AG10803 (cell line): Measurements from ENCODE around the gene FBXO24.
"Not testable (repeated sequence)": the region's sequence is repeated elsewhere in the genome, so short reads cannot be mapped to it uniquely, and the experiment has no call there.

Experiments used
- DNase-seq: peaks from one replicate; pipeline ENCODE4 v3.0.0; 2010; ENCODE audit warnings: low read depth
- H3K4me3 ChIP-seq: 2 replicates; pipeline ENCODE4 v1.5.1; 2011; ENCODE audit warnings: mild to moderate bottlenecking, low read length, control low read depth
- TF ChIP-seq, protein P1 (sequence below): conservative IDR thresholded peaks from 2 replicates; pipeline ENCODE4 v1.5.1; 2011; ENCODE audit warnings: mild to moderate bottlenecking, low read length, control low read depth, inconsistent platforms

FBXO24 gene

DNA sequence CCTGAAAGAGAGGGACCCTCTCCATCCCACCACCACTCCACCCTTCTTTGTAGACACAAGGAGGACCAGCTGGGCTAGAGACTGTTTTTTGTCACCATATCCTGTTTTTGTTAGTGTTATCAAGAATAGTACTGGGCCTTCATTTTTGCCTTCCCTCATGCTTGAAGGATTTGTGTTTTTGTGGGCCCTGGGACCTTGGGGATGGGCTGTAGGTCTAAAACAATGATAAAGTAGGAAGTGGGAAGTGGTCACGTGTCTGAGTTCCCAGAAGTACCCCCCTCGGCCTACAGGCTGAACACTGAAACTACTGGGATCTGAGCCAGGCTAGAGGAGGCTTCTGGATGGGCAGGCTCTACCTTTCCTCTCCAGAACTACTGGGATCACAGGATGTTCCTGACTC lies 38.3 kb upstream of the FBXO24 start:
- H3K4me3 ChIP-seq, result no peak overlapping the region
- DNase-seq, result no peak
- TF ChIP-seq, protein P1, sequence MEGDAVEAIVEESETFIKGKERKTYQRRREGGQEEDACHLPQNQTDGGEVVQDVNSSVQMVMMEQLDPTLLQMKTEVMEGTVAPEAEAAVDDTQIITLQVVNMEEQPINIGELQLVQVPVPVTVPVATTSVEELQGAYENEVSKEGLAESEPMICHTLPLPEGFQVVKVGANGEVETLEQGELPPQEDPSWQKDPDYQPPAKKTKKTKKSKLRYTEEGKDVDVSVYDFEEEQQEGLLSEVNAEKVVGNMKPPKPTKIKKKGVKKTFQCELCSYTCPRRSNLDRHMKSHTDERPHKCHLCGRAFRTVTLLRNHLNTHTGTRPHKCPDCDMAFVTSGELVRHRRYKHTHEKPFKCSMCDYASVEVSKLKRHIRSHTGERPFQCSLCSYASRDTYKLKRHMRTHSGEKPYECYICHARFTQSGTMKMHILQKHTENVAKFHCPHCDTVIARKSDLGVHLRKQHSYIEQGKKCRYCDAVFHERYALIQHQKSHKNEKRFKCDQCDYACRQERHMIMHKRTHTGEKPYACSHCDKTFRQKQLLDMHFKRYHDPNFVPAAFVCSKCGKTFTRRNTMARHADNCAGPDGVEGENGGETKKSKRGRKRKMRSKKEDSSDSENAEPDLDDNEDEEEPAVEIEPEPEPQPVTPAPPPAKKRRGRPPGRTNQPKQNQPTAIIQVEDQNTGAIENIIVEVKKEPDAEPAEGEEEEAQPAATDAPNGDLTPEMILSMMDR, result no peak

DNA sequence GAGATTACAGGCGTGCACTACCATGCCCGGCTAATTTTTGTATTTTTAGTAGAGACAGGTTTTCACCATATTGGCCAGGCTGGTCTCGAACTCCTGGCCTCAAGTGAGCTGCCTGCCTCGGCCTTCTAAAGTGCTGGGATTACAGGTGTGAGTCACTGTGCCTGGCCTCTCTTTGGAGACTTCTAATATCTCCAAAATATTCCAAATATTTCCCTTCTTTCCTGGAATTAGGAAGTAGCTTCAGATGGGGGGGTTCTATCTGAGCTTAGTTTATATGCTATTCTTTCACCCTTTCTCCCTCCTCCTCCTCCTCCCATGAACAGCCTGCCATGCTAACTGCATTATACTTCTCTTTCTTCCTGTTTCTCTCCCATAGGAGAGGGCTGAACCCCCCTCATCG lies 37.7 kb upstream of the FBXO24 start:
- H3K4me3 ChIP-seq, result not testable (repeated sequence)
- peak; percentile 47 for DNase-seq

DNA sequence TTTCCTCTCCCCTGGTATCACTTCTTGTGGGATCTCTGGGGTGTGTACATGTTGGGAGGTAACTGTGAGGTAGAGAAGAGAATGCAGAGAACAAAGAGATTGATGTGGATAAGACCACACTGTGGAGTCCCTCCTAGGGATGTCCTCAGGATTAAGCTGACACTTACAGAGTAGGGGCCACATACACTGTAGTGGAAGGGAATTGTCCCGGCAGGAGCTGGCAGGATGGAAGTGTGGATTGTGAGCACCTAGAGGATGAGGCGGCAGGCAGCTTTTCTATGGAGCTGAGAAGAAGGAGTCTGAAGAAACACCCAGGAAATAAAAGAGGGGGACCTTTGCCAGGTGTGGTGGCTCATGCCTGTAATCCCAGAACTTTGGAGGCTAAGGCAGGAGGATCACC lies 33.6 kb upstream of the FBXO24 start:
- H3K4me3 ChIP-seq, result no peak overlapping the region
- TF ChIP-seq, protein P1, result no peak
- no peak for DNase-seq

GRCh38 chr7:100553032-100553431 lies 33.1 kb upstream of the FBXO24 start:
- TF ChIP-seq, protein P1, result no peak
- no peak overlapping the region for H3K4me3 ChIP-seq
- DNase-seq, result no peak

DNA sequence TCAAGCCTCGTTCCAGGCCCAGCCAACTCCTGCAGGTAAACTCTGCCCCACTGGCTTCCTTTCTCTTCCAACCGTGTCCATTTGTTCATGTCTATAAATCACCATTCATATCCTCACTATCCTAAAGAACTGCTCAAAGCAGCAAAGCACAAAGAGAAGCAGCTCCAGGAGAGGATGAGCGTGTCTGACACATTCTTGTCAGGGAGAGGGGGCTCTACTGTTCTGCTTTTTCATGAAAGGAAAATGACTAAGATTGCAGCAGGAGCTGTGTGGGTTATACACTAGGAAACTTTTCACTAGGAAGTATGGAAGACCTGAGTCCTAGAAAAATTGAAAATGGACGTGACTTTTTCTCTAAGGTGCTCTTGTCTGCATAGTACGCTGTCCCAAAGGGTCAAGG lies 30.4 kb upstream of the FBXO24 start:
- TF ChIP-seq, protein P1, result no peak
- no peak overlapping the region for H3K4me3 ChIP-seq
- DNase-seq, result no peak

GRCh38 chr7:100556541-100556940 lies 29.6 kb upstream of the FBXO24 start:
- TF ChIP-seq, protein P1, result no peak
- no peak overlapping the region for H3K4me3 ChIP-seq
- peak; percentile 85 for DNase-seq

GRCh38 chr7:100559127-100559526 lies 27.0 kb upstream of the FBXO24 start:
- TF ChIP-seq, protein P1, result no peak
- no peak overlapping the region for H3K4me3 ChIP-seq
- no peak for DNase-seq
